IPS-20b (cell line): ENCODE measurements around the gene MGMT.

Source experiments
- H3K27ac ChIP-seq: one replicate; pipeline ENCODE4 v1.5.1; 2013; ENCODE audit warnings: low read length
- H3K27me3 ChIP-seq: 2 replicates; pipeline ENCODE4 v1.6.1; 2013; ENCODE audit warnings: mild to moderate bottlenecking, low read length, inconsistent platforms; ENCODE audit not compliant: insufficient read depth
- H3K36me3 ChIP-seq: 2 replicates; pipeline ENCODE4 v1.6.1; 2013; ENCODE audit warnings: low read depth, mild to moderate bottlenecking, inconsistent platforms, low read length, moderate library complexity; ENCODE audit not compliant: insufficient read depth
- H3K4me1 ChIP-seq: 2 replicates; pipeline ENCODE4 v1.6.1; 2013; ENCODE audit warnings: mild to moderate bottlenecking, control low read depth, inconsistent platforms, low read length, moderate library complexity; ENCODE audit not compliant: insufficient read depth
- H3K4me3 ChIP-seq: 2 replicates; pipeline ENCODE4 v1.5.1; 2013; ENCODE audit warnings: mild to moderate bottlenecking, low read length, inconsistent platforms
- H3K9ac ChIP-seq: 2 replicates; pipeline ENCODE4 v1.6.1; 2013; ENCODE audit warnings: low read depth, mild to moderate bottlenecking, inconsistent platforms, low read length, moderate library complexity
- H3K9me3 ChIP-seq: 2 replicates; pipeline ENCODE4 v1.6.1; 2013; ENCODE audit warnings: mild to moderate bottlenecking, low read depth, low read length, inconsistent platforms; ENCODE audit not compliant: insufficient read depth

MGMT gene

GRCh38 chr10:129756912-129757901 lies 290.2 kb downstream of the MGMT start:
- Histone ChIP-seq H3K4me3 (no peak overlapping the region), H3K27ac (no peak overlapping the region), H3K9me3 (peaks cover 19% of the 10 kb centered on the region), H3K27me3 (no peaks in the 10 kb centered on the region), H3K36me3 (no peaks in the 10 kb centered on the region), H3K9ac (no peak overlapping the region), H3K4me1 (no peaks in the 10 kb centered on the region)

GRCh38 chr10:129758207-129759021 lies 291.4 kb downstream of the MGMT start:
- H3K4me3 ChIP-seq, result no peak overlapping the region
- H3K36me3 ChIP-seq, result no peaks in the 10 kb centered on the region
- no peaks in the 10 kb centered on the region for H3K27me3 ChIP-seq
- no peak overlapping the region for H3K9ac ChIP-seq
- peaks cover 17% of the 10 kb centered on the region for H3K9me3 ChIP-seq
- H3K4me1 ChIP-seq, result no peaks in the 10 kb centered on the region
- no peak overlapping the region for H3K27ac ChIP-seq

- no peaks in the 10 kb centered on the region for H3K4me1 ChIP-seq
- no peak overlapping the region for H3K27ac ChIP-seq
- no peaks in the 10 kb centered on the region for H3K27me3 ChIP-seq
- peaks cover 8% of the 10 kb centered on the region; the same call in 1 of the 2 replicates for H3K9me3 ChIP-seq
- no peak overlapping the region for H3K4me3 ChIP-seq
- H3K36me3 ChIP-seq, result no peaks in the 10 kb centered on the region
- no peak overlapping the region for H3K9ac ChIP-seq
Measured at GRCh38 chr10:129759214-129760002, 292.4 kb downstream of the MGMT start.

GRCh38 chr10:129760003-129760315 lies 292.9 kb downstream of the MGMT start:
- H3K4me1 ChIP-seq, result no peaks in the 10 kb centered on the region
- no peaks in the 10 kb centered on the region for H3K36me3 ChIP-seq
- H3K9ac ChIP-seq, result no peak overlapping the region
- 0 out of 2 replicates have a peak, but pooled peaks cover 2% of the 10 kb centered on the region for H3K9me3 ChIP-seq
- H3K4me3 ChIP-seq, result no peak overlapping the region
- no peaks in the 10 kb centered on the region for H3K27me3 ChIP-seq
- no peak overlapping the region for H3K27ac ChIP-seq

- Histone ChIP-seq H3K4me1 (no peaks in the 10 kb centered on the region), H3K27me3 (no peaks in the 10 kb centered on the region), H3K36me3 (no peaks in the 10 kb centered on the region), H3K9me3 (no peaks in the 10 kb centered on the region), H3K9ac (no peak overlapping the region), H3K27ac (no peak overlapping the region), H3K4me3 (no peak overlapping the region)
Measured at GRCh38 chr10:129760416-129760815, 293.4 kb downstream of the MGMT start.

GRCh38 chr10:129761197-129761972 lies 294.3 kb downstream of the MGMT start:
- no peak overlapping the region for H3K9ac ChIP-seq
- no peak overlapping the region for H3K27ac ChIP-seq
- H3K4me1 ChIP-seq, result no peaks in the 10 kb centered on the region
- no peaks in the 10 kb centered on the region for H3K36me3 ChIP-seq
- H3K27me3 ChIP-seq, result no peaks in the 10 kb centered on the region
- H3K4me3 ChIP-seq, result no peak overlapping the region
- no peaks in the 10 kb centered on the region for H3K9me3 ChIP-seq

- Histone ChIP-seq H3K4me1 (no peaks in the 10 kb centered on the region), H3K27me3 (no peaks in the 10 kb centered on the region), H3K27ac (no peak overlapping the region), H3K9ac (no peak overlapping the region), H3K4me3 (no peak overlapping the region), H3K9me3 (no peaks in the 10 kb centered on the region), H3K36me3 (no peaks in the 10 kb centered on the region)
Measured at GRCh38 chr10:129761981-129762956, 295.2 kb downstream of the MGMT start.

- H3K36me3 ChIP-seq, result no peaks in the 10 kb centered on the region
- no peaks in the 10 kb centered on the region for H3K9me3 ChIP-seq
- no peaks in the 10 kb centered on the region for H3K27me3 ChIP-seq
- H3K4me1 ChIP-seq, result no peaks in the 10 kb centered on the region
- no peak overlapping the region for H3K27ac ChIP-seq
- H3K9ac ChIP-seq, result no peak overlapping the region
- no peak overlapping the region for H3K4me3 ChIP-seq
Measured at GRCh38 chr10:129764011-129764900, 297.2 kb downstream of the MGMT start.

- Histone ChIP-seq H3K27ac (no peak overlapping the region), H3K27me3 (no peaks in the 10 kb centered on the region), H3K9me3 (no peaks in the 10 kb centered on the region), H3K9ac (no peak overlapping the region), H3K4me3 (no peak overlapping the region), H3K4me1 (no peaks in the 10 kb centered on the region), H3K36me3 (no peaks in the 10 kb centered on the region)
Measured at GRCh38 chr10:129764901-129765663, 298.0 kb downstream of the MGMT start.
